LNCaP clone FGC (cell line): ENCODE results near the gene HMGCLL1.

Experiments used
- DNase-seq: peaks from one replicate; pipeline ENCODE4 v3.0.0-alpha.2; 2011; ENCODE audit warnings: low read depth
- H3K4me3 ChIP-seq: 2 replicates; pipeline ENCODE4 v1.5.1; 2011; ENCODE audit warnings: mild to moderate bottlenecking, low read depth, low read length, control low read depth
- TF ChIP-seq, protein P1 (sequence below): IDR thresholded peaks from 2 replicates; pipeline ENCODE4 v1.5.1; 2012; ENCODE audit warnings: mild to moderate bottlenecking; ENCODE audit not compliant: control insufficient read depth, insufficient read depth; ENCODE audit errors: extremely low read depth

HMGCLL1 gene

DNA sequence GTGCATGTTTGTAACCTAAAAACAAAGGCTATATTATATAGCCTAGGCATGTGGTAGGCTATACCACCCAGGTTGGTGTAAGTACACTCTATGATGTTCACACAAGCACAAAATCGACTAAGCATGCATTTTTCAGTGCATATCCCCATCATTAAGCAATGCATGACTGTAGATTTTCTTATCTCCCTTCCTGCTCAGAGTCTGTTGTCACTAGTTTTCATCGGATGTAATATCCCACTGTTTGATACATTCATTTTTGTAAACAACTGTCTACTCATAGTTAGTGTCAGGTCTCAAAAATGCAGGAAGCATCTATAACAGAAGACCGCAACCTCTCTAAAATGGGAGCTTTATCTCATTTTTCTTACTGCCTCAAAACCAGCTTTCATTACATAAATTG lies 181.0 kb downstream of the HMGCLL1 start:
- no peak for DNase-seq
- TF ChIP-seq, protein P1, sequence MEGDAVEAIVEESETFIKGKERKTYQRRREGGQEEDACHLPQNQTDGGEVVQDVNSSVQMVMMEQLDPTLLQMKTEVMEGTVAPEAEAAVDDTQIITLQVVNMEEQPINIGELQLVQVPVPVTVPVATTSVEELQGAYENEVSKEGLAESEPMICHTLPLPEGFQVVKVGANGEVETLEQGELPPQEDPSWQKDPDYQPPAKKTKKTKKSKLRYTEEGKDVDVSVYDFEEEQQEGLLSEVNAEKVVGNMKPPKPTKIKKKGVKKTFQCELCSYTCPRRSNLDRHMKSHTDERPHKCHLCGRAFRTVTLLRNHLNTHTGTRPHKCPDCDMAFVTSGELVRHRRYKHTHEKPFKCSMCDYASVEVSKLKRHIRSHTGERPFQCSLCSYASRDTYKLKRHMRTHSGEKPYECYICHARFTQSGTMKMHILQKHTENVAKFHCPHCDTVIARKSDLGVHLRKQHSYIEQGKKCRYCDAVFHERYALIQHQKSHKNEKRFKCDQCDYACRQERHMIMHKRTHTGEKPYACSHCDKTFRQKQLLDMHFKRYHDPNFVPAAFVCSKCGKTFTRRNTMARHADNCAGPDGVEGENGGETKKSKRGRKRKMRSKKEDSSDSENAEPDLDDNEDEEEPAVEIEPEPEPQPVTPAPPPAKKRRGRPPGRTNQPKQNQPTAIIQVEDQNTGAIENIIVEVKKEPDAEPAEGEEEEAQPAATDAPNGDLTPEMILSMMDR, result no peak
- H3K4me3 ChIP-seq, result no peak overlapping the region

DNA sequence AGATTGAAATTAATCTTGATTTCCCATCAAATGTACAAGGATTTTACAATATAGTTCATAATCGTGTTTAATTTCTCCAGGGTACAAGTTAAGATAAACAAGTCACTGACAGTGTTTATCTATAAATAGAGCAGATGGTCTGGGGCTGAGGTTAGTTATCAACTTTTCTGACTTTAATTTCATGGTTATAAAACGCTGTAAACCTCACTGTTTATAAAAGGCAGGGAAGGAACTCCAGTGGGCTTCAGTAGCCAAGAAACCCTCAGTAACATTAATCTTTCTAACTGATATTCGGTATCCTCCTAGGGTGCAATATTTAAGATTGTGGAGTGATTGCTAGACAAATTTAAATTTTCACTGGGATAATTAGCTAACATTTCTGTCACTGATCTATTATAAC lies 183.1 kb downstream of the HMGCLL1 start:
- TF ChIP-seq, protein P1, result no peak
- DNase-seq, result no peak

DNA sequence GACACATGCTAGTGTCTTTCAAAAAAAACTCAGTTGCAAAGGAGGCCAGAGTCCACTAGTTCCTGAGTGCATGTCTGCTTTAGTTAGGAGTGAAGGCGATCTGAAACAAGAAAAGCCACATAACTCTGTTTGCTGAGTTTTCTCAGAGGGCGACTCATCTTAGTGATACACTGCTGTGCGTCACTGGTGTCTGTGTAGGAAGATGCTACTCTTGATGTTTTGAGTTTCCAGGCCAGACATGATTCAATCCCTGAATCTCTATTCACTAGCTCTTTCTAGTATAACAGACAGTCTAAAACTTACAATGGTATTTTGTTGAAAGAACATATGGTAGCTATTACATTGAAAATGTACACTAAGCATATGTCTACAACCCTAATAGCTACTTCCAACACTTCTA lies 190.8 kb downstream of the HMGCLL1 start:
- DNase-seq, result no peak
- H3K4me3 ChIP-seq, result no peak overlapping the region
- TF ChIP-seq, protein P1, result no peak

More for the DNA sequence above, 183.1 kb downstream of the HMGCLL1 start:
- no peak overlapping the region for H3K4me3 ChIP-seq
